HEK293T (cell line): ENCODE results near the gene RBMS1.

Source experiments
- CTCF ChIA-PET: fragments of 350-600 bp; formaldehyde crosslinking; extraction: SDS; loops from one replicate; lab custom pipeline; 2021; ENCODE audit warnings: antibody characterized with exemption, inconsistent platforms; lab: Yijun Ruan, JAX
- POLR2A ChIA-PET: fragments of 350-600 bp; formaldehyde crosslinking; extraction: SDS; loops from one replicate; lab custom pipeline; 2020; ENCODE audit warnings: antibody characterized with exemption, inconsistent platforms; lab: Yijun Ruan, JAX
- DNase-seq: peaks from one replicate; pipeline ENCODE4 v3.0.0; 2012; ENCODE audit warnings: mixed read lengths; ENCODE audit errors: extremely low spot score
- ARNT ChIP-seq: fragments of 450-650 bp; IDR thresholded peaks from 2 replicates; pipeline ENCODE4 v1.6.1; 2017; ENCODE audit warnings: mild to moderate bottlenecking
- BHLHE40 ChIP-seq: fragments of 450-650 bp; IDR thresholded peaks from 2 replicates; pipeline ENCODE4 v1.6.1; 2016; ENCODE audit warnings: mild to moderate bottlenecking, moderate library complexity, borderline replicate concordance
- CTBP1 ChIP-seq: fragments of 450-650 bp; IDR thresholded peaks from 2 replicates; pipeline ENCODE4 v1.6.1; 2016; ENCODE audit warnings: borderline replicate concordance
- ELF4 ChIP-seq: fragments of 450-650 bp; IDR thresholded peaks from 2 replicates; pipeline ENCODE4 v1.6.1; 2017; ENCODE audit warnings: antibody characterized with exemption
- FOXA1 ChIP-seq: fragments of 450-650 bp; IDR thresholded peaks from 2 replicates; pipeline ENCODE4 v1.6.1; 2016; ENCODE audit warnings: mild to moderate bottlenecking
- FOXK2 ChIP-seq: fragments of 450-650 bp; IDR thresholded peaks from 2 replicates; pipeline ENCODE4 v1.6.1; 2016; ENCODE audit warnings: mild to moderate bottlenecking
- FOXM1 ChIP-seq: fragments of 450-650 bp; IDR thresholded peaks from 2 replicates; pipeline ENCODE4 v1.6.1; 2017; ENCODE audit warnings: mild to moderate bottlenecking, borderline replicate concordance
- HDGF ChIP-seq: fragments of 450-650 bp; IDR thresholded peaks from 2 replicates; pipeline ENCODE4 v1.6.1; 2017; ENCODE audit warnings: antibody characterized with exemption, borderline replicate concordance
- L3MBTL2 ChIP-seq: fragments of 450-650 bp; conservative IDR thresholded peaks from 2 replicates; pipeline ENCODE4 v1.6.1; 2016; ENCODE audit warnings: mild to moderate bottlenecking
- LEF1 ChIP-seq: fragments of 450-650 bp; IDR thresholded peaks from 2 replicates; pipeline ENCODE4 v1.6.1; 2017; ENCODE audit warnings: mild to moderate bottlenecking, borderline replicate concordance
- NFRKB ChIP-seq: fragments of 450-650 bp; IDR thresholded peaks from 2 replicates; pipeline ENCODE4 v1.6.1; 2016; ENCODE audit warnings: mild to moderate bottlenecking, moderate library complexity
- PKNOX1 ChIP-seq: fragments of 450-650 bp; IDR thresholded peaks from 2 replicates; pipeline ENCODE4 v1.6.1; 2016
- SP1 ChIP-seq: fragments of 450-650 bp; IDR thresholded peaks from 2 replicates; pipeline ENCODE4 v1.6.1; 2017
- SUZ12 ChIP-seq: fragments of 450-650 bp; IDR thresholded peaks from 2 replicates; pipeline ENCODE4 v1.6.1; 2016; ENCODE audit warnings: mild to moderate bottlenecking
- TARDBP ChIP-seq: fragments of 450-650 bp; IDR thresholded peaks from 2 replicates; pipeline ENCODE4 v1.6.1; 2016
- ZNF384 ChIP-seq: fragments of 450-650 bp; IDR thresholded peaks from 2 replicates; pipeline ENCODE4 v1.6.1; 2016

Gene RBMS1

GRCh38 chr2:160321006-160321405, 172.6 kb downstream of the RBMS1 start:
- TF ChIP-seq FOXA1 (no peak), LEF1 (no peak), FOXK2 (no peak), ELF4 (no peak), SP1 (no peak), CTBP1 (no peak), PKNOX1 (no peak), ZNF384 (no peak)
- CTCF ChIA-PET: no interaction called here
- POLR2A ChIA-PET: no interaction called here
- no peak for DNase-seq

DNA sequence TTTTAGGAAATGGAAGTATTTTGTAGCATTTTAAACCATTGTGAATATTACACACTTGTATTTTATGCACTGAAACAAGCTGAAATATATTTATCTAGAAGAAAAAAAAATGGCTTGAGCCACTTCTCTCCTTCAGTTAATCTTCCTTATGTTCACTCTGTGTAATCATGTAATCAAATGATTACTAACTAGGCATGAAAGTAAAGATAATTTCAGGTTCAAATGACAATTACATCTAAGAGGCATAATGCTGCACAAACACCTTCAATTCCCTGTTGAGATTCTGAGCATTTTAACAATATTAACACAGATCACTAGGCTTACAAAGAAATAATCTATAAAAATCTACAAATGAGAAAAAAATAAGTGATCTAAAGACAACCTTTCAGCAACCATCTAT, 173.9 kb downstream of the RBMS1 start:
- ChIA-PET CTCF (interaction anchor here (0.6 kb wide), 1 partner anchor 197 kb away, joined by 3 read pairs; no protein-coding TSS in a partner anchor), POLR2A (no interaction called here)
- no peak for DNase-seq
- TF ChIP-seq PKNOX1 (no peak), ARNT (no peak), LEF1 (no peak), SUZ12 (no peak), BHLHE40 (no peak), FOXA1 (no peak), NFRKB (no peak), HDGF (no peak), TARDBP (no peak)

- no peak for DNase-seq
- ChIA-PET CTCF (no interaction called here), POLR2A (no interaction called here)
- TF ChIP-seq LEF1 (no peak), FOXM1 (no peak), SP1 (no peak), HDGF (no peak), L3MBTL2 (no peak), PKNOX1 (no peak), SUZ12 (no peak), BHLHE40 (no peak), CTBP1 (no peak), FOXK2 (no peak), NFRKB (no peak), ELF4 (no peak), FOXA1 (no peak), ZNF384 (no peak)
Measured at GRCh38 chr2:160318218-160318617, 175.4 kb downstream of the RBMS1 start.

- CTCF ChIA-PET: no interaction called here
- POLR2A ChIA-PET: no interaction called here
- TF ChIP-seq ARNT (no peak), FOXM1 (no peak), BHLHE40 (no peak), CTBP1 (no peak), ELF4 (no peak), ZNF384 (no peak), NFRKB (no peak), FOXA1 (no peak), LEF1 (no peak), HDGF (no peak), TARDBP (no peak), PKNOX1 (no peak)
- DNase-seq: no peak
Measured at GRCh38 chr2:160317181-160318099, 176.2 kb downstream of the RBMS1 start.

DNA sequence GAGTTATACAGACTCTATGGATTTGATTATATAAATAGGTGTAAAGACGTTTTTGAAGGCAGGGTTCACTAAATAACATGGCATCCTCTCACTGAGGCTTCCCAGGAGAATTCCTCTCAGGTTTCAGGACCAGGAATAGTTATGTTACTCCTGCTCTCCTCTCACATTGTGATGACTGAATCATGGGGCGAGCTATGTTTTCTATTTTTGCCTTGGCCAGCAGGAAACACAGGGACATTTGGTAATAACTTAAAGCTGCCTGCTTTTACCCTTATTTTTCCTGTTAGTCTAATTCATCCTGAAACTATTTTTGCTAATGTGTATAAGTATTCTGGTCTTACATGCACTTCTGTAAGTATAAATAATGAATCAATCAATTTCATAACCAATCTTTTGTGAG, 178.3 kb downstream of the RBMS1 start:
- CTCF ChIA-PET: interaction anchor here (1.0 kb wide), 1 partner anchor 9 kb away, joined by 3 read pairs; no protein-coding TSS in a partner anchor
- TF ChIP-seq SP1 (no peak), BHLHE40 (no peak), NFRKB (no peak), CTBP1 (no peak), ARNT (no peak), FOXK2 (no peak), ELF4 (no peak)
- POLR2A ChIA-PET: no interaction called here
- DNase-seq: no peak
